Hepatocyte (in vitro differentiated cells): ENCODE data around the gene SPATA22.

ENCODE experiments used
- CTCF ChIP-seq: fragments of 200-600 bp; sonication (generic); IDR thresholded peaks from 2 replicates; pipeline ENCODE4 v1.5.1; 2016; ENCODE audit warnings: antibody characterized with exemption, mild to moderate bottlenecking; ENCODE audit not compliant: poor library complexity
- EZH2 ChIP-seq: fragments of 200-600 bp; sonication (generic); IDR thresholded peaks from 2 replicates; pipeline ENCODE4 v1.6.1; 2016; ENCODE audit warnings: antibody characterized with exemption, mild to moderate bottlenecking, borderline replicate concordance
- EZH2phosphoT487 ChIP-seq: fragments of 200-600 bp; sonication (generic); IDR thresholded peaks from one replicate; pipeline ENCODE4 v1.6.1; 2018; ENCODE audit warnings: antibody characterized with exemption, mild to moderate bottlenecking, low read depth, moderate library complexity; ENCODE audit not compliant: unreplicated experiment, severe bottlenecking

- TF ChIP-seq CTCF: no peak
- TF ChIP-seq EZH2: no peak
- TF ChIP-seq EZH2phosphoT487: no peak
Observed at GRCh38 chr17:3503285-3503684, 31.7 kb upstream of the SPATA22 start.
